ENCODE measurements around the gene ADARB1. TPM values are rescaled to one million over a fixed set of nuclear protein-coding genes. Genes with fewer than 3 reads are reported as not detected.

Gene ADARB1
- total RNA-seq, 1 experiment from 2014 or later = 14.6 TPM

DNA sequence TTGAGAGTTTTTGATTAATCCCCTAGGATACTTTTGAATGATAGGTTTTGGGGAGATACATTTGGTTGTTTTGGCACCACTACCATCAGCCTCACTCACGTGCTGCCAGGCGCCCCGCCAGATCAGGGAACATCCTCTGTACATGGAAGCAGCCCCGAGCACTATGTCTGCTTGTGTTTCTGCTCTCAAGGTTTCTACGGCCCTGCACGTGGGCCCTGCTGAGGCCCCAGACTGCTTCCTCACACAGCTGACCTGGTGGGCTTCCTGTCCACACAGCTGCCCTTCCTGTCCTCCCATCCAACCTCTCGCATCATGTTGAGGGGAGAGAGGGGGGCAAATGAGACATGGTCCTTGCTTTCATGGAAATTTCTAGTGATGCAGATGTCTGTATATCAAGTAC lies 20.0 kb downstream of the ADARB1 start (continued):
- TF ChIP-seq, protein P1, sequence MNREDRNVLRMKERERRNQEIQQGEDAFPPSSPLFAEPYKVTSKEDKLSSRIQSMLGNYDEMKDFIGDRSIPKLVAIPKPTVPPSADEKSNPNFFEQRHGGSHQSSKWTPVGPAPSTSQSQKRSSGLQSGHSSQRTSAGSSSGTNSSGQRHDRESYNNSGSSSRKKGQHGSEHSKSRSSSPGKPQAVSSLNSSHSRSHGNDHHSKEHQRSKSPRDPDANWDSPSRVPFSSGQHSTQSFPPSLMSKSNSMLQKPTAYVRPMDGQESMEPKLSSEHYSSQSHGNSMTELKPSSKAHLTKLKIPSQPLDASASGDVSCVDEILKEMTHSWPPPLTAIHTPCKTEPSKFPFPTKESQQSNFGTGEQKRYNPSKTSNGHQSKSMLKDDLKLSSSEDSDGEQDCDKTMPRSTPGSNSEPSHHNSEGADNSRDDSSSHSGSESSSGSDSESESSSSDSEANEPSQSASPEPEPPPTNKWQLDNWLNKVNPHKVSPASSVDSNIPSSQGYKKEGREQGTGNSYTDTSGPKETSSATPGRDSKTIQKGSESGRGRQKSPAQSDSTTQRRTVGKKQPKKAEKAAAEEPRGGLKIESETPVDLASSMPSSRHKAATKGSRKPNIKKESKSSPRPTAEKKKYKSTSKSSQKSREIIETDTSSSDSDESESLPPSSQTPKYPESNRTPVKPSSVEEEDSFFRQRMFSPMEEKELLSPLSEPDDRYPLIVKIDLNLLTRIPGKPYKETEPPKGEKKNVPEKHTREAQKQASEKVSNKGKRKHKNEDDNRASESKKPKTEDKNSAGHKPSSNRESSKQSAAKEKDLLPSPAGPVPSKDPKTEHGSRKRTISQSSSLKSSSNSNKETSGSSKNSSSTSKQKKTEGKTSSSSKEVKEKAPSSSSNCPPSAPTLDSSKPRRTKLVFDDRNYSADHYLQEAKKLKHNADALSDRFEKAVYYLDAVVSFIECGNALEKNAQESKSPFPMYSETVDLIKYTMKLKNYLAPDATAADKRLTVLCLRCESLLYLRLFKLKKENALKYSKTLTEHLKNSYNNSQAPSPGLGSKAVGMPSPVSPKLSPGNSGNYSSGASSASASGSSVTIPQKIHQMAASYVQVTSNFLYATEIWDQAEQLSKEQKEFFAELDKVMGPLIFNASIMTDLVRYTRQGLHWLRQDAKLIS (CRISPR knock-in tag; IDR thresholded peaks at IDR 0.05; ENCODE audit: borderline replicate concordance) = no peak

DNA sequence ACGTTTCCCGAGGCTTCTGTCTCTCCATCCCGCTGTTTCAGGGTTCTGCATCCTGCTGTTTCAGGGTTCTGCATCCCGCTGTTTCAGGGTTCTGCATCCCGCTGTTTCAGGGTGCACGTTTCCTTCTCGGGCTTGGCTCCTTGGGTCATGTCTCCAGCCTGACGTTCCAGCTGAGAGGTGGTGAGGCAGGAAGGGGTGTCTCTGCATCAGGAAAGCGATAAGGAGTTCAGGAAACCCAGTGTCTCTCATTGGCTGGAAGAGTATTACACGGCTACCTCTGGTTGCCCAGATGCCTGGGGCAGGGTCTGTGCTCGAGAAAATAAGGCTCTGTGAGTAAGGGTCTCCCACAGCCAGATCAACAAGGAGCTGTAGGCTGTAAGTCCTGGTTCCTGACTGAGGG lies 21.1 kb downstream of the ADARB1 start:
- Mint-ChIP-seq H3K36me3 (no peaks in the 10 kb centered on the region), H3K9me3 (no peaks in the 10 kb centered on the region), H3K27ac (no peak overlapping the region), H3K4me1 (no peaks in the 10 kb centered on the region), H3K4me3 (no peak overlapping the region), H3K27me3 (ENCODE audit: low read depth) (no peaks in the 10 kb centered on the region; the same call in 1 of the 2 replicates)
- ChIA-PET POLR2A (no interaction called here), CTCF (interaction anchor here (1.0 kb wide), 1 partner anchor 43 kb away, joined by 5 read pairs; no protein-coding TSS in a partner anchor)
- ATAC-seq (no peak), DNase-seq (ENCODE audit: low spot score) (no peak)
- TF ChIP-seq, protein P2, sequence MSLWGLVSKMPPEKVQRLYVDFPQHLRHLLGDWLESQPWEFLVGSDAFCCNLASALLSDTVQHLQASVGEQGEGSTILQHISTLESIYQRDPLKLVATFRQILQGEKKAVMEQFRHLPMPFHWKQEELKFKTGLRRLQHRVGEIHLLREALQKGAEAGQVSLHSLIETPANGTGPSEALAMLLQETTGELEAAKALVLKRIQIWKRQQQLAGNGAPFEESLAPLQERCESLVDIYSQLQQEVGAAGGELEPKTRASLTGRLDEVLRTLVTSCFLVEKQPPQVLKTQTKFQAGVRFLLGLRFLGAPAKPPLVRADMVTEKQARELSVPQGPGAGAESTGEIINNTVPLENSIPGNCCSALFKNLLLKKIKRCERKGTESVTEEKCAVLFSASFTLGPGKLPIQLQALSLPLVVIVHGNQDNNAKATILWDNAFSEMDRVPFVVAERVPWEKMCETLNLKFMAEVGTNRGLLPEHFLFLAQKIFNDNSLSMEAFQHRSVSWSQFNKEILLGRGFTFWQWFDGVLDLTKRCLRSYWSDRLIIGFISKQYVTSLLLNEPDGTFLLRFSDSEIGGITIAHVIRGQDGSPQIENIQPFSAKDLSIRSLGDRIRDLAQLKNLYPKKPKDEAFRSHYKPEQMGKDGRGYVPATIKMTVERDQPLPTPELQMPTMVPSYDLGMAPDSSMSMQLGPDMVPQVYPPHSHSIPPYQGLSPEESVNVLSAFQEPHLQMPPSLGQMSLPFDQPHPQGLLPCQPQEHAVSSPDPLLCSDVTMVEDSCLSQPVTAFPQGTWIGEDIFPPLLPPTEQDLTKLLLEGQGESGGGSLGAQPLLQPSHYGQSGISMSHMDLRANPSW (CRISPR knock-in tag; conservative IDR thresholded peaks at IDR 0.05; ENCODE audit: low read depth) = no peak
- TF ChIP-seq, protein P3, sequence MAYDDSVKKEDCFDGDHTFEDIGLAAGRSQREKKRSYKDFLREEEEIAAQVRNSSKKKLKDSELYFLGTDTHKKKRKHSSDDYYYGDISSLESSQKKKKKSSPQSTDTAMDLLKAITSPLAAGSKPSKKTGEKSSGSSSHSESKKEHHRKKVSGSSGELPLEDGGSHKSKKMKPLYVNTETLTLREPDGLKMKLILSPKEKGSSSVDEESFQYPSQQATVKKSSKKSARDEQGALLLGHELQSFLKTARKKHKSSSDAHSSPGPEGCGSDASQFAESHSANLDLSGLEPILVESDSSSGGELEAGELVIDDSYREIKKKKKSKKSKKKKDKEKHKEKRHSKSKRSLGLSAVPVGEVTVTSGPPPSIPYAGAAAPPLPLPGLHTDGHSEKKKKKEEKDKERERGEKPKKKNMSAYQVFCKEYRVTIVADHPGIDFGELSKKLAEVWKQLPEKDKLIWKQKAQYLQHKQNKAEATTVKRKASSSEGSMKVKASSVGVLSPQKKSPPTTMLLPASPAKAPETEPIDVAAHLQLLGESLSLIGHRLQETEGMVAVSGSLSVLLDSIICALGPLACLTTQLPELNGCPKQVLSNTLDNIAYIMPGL (CRISPR knock-in tag; IDR thresholded peaks at IDR 0.05) = no peak
- TF ChIP-seq ZNF671 (CRISPR knock-in tag; IDR thresholded peaks at IDR 0.05) (no peak), NFYB (CRISPR knock-in tag; conservative IDR thresholded peaks at IDR 0.05; ENCODE audit: low read depth) (no peak), NFATC4 (CRISPR knock-in tag; IDR thresholded peaks at IDR 0.05) (no peak), FOXJ3 (CRISPR knock-in tag; IDR thresholded peaks at IDR 0.05; ENCODE audit: borderline replicate concordance) (no peak), ESRRA (CRISPR knock-in tag; IDR thresholded peaks at IDR 0.05; ENCODE audit: borderline replicate concordance) (no peak), RELA (CRISPR knock-in tag; IDR thresholded peaks at IDR 0.05; ENCODE audit: borderline replicate concordance) (no peak)
- TF ChIP-seq, protein P4, sequence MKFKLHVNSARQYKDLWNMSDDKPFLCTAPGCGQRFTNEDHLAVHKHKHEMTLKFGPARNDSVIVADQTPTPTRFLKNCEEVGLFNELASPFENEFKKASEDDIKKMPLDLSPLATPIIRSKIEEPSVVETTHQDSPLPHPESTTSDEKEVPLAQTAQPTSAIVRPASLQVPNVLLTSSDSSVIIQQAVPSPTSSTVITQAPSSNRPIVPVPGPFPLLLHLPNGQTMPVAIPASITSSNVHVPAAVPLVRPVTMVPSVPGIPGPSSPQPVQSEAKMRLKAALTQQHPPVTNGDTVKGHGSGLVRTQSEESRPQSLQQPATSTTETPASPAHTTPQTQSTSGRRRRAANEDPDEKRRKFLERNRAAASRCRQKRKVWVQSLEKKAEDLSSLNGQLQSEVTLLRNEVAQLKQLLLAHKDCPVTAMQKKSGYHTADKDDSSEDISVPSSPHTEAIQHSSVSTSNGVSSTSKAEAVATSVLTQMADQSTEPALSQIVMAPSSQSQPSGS (CRISPR knock-in tag; IDR thresholded peaks at IDR 0.05; ENCODE audit: borderline replicate concordance, low read depth) = no peak
- TF ChIP-seq, protein P5, sequence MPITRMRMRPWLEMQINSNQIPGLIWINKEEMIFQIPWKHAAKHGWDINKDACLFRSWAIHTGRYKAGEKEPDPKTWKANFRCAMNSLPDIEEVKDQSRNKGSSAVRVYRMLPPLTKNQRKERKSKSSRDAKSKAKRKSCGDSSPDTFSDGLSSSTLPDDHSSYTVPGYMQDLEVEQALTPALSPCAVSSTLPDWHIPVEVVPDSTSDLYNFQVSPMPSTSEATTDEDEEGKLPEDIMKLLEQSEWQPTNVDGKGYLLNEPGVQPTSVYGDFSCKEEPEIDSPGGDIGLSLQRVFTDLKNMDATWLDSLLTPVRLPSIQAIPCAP (CRISPR knock-in tag; IDR thresholded peaks at IDR 0.05) = no peak
- TF ChIP-seq, protein P6, sequence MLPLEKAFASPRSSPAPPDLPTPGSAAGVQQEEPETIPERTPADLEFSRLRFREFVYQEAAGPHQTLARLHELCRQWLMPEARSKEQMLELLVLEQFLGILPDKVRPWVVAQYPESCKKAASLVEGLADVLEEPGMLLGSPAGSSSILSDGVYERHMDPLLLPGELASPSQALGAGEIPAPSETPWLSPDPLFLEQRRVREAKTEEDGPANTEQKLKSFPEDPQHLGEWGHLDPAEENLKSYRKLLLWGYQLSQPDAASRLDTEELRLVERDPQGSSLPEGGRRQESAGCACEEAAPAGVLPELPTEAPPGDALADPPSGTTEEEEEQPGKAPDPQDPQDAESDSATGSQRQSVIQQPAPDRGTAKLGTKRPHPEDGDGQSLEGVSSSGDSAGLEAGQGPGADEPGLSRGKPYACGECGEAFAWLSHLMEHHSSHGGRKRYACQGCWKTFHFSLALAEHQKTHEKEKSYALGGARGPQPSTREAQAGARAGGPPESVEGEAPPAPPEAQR (CRISPR knock-in tag; IDR thresholded peaks at IDR 0.05) = no peak
- TF ChIP-seq, protein P7, sequence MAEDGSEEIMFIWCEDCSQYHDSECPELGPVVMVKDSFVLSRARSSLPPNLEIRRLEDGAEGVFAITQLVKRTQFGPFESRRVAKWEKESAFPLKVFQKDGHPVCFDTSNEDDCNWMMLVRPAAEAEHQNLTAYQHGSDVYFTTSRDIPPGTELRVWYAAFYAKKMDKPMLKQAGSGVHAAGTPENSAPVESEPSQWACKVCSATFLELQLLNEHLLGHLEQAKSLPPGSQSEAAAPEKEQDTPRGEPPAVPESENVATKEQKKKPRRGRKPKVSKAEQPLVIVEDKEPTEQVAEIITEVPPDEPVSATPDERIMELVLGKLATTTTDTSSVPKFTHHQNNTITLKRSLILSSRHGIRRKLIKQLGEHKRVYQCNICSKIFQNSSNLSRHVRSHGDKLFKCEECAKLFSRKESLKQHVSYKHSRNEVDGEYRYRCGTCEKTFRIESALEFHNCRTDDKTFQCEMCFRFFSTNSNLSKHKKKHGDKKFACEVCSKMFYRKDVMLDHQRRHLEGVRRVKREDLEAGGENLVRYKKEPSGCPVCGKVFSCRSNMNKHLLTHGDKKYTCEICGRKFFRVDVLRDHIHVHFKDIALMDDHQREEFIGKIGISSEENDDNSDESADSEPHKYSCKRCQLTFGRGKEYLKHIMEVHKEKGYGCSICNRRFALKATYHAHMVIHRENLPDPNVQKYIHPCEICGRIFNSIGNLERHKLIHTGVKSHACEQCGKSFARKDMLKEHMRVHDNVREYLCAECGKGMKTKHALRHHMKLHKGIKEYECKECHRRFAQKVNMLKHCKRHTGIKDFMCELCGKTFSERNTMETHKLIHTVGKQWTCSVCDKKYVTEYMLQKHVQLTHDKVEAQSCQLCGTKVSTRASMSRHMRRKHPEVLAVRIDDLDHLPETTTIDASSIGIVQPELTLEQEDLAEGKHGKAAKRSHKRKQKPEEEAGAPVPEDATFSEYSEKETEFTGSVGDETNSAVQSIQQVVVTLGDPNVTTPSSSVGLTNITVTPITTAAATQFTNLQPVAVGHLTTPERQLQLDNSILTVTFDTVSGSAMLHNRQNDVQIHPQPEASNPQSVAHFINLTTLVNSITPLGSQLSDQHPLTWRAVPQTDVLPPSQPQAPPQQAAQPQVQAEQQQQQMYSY (CRISPR knock-in tag; IDR thresholded peaks at IDR 0.05) = no peak
- TF ChIP-seq, protein P8, sequence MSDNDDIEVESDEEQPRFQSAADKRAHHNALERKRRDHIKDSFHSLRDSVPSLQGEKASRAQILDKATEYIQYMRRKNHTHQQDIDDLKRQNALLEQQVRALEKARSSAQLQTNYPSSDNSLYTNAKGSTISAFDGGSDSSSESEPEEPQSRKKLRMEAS (CRISPR knock-in tag; IDR thresholded peaks at IDR 0.05) = no peak

Measured in WTC11 (cell line).